DMS79 treated with DMSO at 0.1 percent for 48 hours (cell line): ENCODE results near the gene CYP2B6.
"Not testable (repeated sequence)": the region's sequence is repeated elsewhere in the genome, so short reads cannot be mapped to it uniquely, and the experiment has no call there.

Source experiments
- DNase-seq: peaks from one replicate; lab custom pipeline; 2025; lab: John Stamatoyannopoulos, UW

CYP2B6 gene

DNA sequence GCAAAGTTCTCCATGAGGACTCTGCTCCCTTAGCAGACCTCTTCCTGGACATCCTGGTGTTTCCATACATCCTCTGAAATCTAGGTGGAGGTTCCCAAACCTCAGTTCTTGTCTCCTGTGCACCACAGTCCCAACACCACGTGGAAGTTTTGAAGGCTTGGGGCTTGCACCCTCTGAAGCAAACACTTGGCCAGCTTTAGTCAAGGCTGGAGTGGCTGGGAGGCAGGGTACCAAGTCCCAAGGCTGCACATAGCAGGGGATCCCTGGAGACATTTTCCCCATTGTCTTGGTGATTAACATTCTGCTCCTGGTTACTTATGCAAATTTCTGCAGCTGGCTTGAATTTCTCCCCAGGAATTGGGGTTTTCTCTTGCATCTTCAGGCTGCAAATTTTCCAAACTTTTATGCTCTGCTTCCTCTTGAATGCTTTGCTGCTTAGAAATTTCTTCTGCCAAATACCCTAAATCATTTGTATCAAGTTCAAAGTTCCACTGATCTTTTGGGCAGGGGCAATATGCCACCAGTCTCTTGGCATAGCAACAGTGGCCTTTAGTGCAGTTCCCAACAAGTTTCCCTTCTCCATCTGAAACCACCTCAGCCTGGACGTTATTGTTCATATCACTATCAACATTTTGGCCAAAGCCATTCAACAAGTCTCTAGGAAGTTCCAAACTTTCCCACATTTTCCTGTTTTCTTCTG is 10.2 kb upstream of the CYP2B6 start:
- not testable (repeated sequence) for DNase-seq

- DNase-seq: no peak
Observed at GRCh38 chr19:40981591-40981990, 9.5 kb upstream of the CYP2B6 start.

GRCh38 chr19:40982594-40983101 is 8.4 kb upstream of the CYP2B6 start:
- no peak for DNase-seq

DNA sequence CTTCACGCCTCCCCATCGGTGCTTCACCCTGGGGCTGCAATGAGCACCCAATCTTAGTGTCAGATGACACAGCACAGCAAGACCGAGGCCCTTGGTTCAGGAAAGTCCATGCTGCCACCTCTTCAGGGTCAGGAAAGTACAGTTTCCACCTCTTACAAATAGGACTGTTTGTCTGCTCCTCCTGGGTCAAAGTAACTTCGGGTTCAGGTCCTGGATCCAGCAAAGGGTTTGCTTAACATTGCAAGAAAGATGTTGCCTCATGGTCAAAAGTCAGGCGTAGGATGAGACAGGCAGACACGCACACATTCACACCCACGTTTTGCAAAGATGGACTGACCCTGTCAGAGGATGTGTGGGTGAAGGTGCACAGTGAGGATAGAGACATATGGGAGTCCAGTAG is 1.6 kb upstream of the CYP2B6 start:
- DNase-seq: no peak

DNA sequence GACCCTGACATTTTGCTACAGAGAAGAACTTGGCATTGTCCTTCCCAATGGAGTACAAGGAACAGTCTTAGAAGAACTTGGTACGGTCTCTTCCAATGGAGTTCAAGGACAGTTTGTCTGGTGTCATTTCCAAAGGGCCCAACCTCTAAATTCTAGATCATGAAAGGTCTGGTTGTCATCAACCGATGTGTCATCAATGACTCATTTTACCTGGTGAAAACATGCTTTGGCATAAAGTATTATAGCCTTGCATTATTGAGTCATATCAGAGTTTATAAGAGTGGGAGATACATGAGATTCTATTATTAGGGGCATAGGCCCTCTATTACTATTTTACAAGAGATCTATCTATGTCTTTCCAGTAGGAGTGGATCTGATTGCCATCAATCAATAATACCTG is 4.3 kb downstream of the CYP2B6 start:
- DNase-seq: no peak

- not testable (repeated sequence) for DNase-seq
Observed at GRCh38 chr19:40999018-40999417, 7.9 kb downstream of the CYP2B6 start.

DNA sequence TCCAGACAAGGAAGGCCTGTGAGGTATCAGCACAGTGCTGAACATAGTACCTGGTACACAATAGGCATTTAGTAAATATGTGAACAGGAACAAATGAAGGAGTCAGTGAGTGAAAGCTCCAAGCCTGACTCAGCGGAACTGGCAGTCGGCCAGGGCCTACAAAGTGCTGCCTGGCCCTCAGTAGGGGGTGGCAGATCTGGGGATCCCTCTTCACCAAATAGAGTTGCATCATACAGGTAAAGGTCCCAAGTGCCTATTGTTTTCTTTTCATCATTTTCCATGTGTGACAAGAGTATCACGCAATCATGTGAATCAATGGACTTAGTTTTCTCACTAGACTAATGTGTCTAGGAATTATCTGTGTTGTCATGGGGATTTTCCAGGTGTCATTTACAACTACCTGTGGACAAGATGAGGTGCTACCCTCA is 9.2 kb downstream of the CYP2B6 start:
- no peak for DNase-seq

DNA sequence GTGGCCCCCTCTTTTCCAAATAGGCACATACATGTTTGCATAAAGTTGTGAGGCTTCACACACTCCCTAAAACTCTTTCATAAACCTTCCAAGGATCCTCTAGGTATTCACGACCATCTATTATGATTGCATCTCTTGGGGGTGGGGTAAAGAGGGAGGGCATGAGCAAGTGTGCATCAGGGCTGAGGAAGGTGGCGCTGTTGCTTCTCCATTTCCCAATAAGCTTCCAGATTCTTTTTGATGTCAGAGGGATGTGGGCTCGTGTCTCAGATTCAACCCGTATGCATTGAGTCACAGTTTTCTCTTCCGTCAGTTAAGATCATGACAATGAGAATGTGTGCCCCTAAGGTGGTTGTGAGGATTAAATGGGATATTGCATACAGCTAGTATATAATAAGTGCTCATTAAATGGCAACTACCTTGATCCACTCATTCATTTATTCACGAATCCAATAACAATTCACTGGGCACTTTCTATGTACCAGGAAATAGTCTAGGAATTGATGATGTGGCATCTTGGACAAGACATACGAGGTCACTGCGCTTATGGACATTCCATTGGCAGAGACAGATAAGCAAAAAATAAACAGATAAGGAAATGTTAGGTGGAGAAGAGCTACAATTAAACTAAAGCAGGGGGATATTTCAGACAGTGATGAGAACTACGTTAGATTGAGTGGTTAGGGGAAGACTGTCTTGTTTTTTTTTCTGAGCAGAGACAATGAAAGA is 10.3 kb downstream of the CYP2B6 start:
- no peak for DNase-seq

GRCh38 chr19:41003656-41004055 is 12.6 kb downstream of the CYP2B6 start:
- not testable (repeated sequence) for DNase-seq

- DNase-seq: no peak
Observed at GRCh38 chr19:41009700-41010235, 18.7 kb downstream of the CYP2B6 start.

DNA sequence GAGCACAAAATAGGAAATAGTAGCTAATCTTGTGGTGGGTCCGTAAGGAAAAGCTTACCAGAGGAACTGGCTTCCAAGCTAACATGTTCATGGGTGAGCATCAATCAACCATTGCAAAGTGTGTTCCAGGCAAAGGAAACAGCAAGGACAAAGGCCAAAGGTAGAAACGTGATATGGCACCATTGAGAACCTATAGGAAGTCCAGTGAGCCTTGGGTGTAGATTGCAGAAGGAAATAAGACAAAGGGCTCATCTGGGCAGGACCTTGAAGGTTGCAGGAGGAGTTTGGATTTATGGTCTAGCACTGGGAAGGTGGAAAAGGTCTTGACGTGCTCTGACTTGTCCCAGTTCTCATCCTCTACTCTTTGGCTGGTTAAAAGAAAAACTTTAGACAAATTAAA is 22.3 kb downstream of the CYP2B6 start:
- no peak for DNase-seq

GRCh38 chr19:41014643-41015042 is 23.6 kb downstream of the CYP2B6 start:
- no peak for DNase-seq

GRCh38 chr19:41016488-41017071 is 25.5 kb downstream of the CYP2B6 start:
- DNase-seq: no peak

- no peak for DNase-seq
Observed at GRCh38 chr19:41018736-41019290, 27.7 kb downstream of the CYP2B6 start.

GRCh38 chr19:41019346-41019745 is 28.3 kb downstream of the CYP2B6 start:
- no peak for DNase-seq

- DNase-seq: no peak
Observed at GRCh38 chr19:41023193-41023592, 32.1 kb downstream of the CYP2B6 start.

- DNase-seq: no peak
Observed at GRCh38 chr19:41025411-41025810, 34.3 kb downstream of the CYP2B6 start.

- no peak for DNase-seq
Observed at GRCh38 chr19:41025871-41026270, 34.8 kb downstream of the CYP2B6 start.

DNA sequence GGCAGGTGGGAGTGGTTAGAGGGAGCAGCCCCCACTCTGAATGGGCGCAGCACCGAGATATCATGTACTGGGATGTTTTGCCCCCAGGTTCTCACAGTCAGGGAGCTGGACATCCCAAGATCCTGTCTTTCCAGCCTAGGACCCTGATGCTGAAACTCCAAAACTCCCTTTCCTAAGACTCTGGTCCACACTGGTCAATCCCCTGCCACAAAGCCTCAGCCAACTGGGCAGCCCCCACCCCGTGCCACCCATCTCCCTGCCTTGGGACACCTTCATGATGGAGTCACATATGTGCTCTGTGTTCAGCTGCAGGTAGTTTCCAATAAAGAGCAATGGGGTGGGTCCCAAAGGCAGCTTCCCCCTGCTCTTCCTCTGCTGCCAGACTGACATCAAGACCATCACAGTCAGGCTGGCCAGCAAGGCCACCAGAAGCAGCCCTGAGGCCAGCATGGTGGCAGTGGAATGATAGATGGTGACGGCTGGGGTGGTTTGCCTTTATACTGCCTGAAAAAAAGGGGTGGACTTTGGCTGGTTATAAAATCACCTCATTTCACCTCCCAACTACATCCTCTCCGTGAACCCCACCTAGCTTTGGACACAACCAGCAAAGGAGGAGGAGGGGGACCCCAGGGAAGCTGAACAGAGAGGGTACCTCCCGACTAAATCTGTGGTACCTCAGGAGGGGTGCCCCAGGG is 36.3 kb downstream of the CYP2B6 start:
- DNase-seq: no peak

DNA sequence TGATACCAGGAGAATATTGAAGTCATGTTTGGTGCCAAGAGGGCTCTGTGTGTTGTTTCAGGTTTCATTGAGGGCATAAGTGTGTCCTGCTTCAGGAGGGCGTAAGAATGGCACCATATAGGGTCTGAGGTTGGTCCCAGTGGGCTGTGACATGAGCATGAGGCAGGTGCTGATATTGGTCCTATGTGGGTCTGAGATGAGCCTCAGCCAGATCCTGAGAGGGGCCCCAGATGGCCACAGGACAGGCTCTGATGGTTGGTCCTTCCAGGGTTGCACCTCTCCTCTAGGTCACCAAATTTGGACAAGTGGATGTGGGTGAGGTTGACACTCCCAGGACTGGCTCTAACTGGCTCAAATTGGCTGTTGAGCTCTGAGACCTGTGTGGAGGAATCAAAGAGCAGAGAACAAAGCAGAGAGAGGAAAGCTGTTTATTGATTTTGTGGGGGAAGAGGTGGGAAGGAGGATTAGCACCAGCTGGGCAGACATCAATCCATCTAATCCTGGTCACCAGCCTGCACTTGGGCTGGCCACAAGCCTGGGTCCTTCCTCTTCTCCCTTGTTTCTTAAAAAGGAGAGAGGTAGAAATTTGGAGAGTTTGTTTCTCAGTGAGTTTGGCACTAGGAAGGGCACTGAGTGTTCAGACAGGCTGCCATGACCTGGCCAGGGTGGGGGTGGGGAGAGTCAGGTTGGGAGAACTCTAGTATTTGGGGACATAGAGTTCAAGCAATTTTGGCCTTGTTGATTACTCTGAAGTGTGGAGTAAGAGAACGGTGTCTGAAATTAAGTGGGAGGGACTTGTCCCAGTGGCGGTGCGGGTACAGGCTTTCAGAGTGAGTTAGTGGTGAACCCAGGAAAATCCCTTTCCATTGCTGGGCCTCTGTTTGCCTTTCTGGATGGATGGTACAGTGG is 38.7 kb downstream of the CYP2B6 start:
- no peak for DNase-seq

- no peak for DNase-seq
Observed at GRCh38 chr19:41030651-41031050, 39.6 kb downstream of the CYP2B6 start.
